SJSA1 (cell line): ENCODE results near the gene GRIA3. TPM values are rescaled to one million over a fixed set of nuclear protein-coding genes. Genes with fewer than 3 reads are reported as not detected.

Source experiments
- DNase-seq, 2 experiments: peaks; one replicate each; pipeline ENCODE4 v3.0.0-alpha.2; 2015 to 2020; ENCODE audit warnings: low spot score in 2 of 2, low read depth in 1 of 2
- H3K27ac ChIP-seq: fragments of 250-450 bp; sonication (Bioruptor Pico); 2 replicates; pipeline ENCODE4 v1.5.1; 2020; ENCODE audit warnings: mild to moderate bottlenecking, moderate library complexity
- H3K27me3 ChIP-seq: fragments of 250-450 bp; sonication (Bioruptor Pico); replicated peaks from 2 replicates; pipeline ENCODE4 v1.5.1; 2020; ENCODE audit warnings: mild to moderate bottlenecking, moderate library complexity
- H3K36me3 ChIP-seq: fragments of 250-450 bp; sonication (Bioruptor Pico); 2 replicates; pipeline ENCODE4 v1.5.1; 2020; ENCODE audit warnings: mild to moderate bottlenecking
- H3K4me1 ChIP-seq: fragments of 250-450 bp; sonication (Bioruptor Pico); replicated peaks from 2 replicates; pipeline ENCODE4 v1.6.1; 2021; ENCODE audit warnings: mild to moderate bottlenecking
- H3K4me3 ChIP-seq: fragments of 250-450 bp; sonication (Bioruptor Pico); 2 replicates; pipeline ENCODE4 v1.5.1; 2020; ENCODE audit warnings: mild to moderate bottlenecking
- H3K9me3 ChIP-seq: fragments of 250-450 bp; sonication (Bioruptor Pico); replicated peaks from 2 replicates; pipeline ENCODE4 v1.5.1; 2020; ENCODE audit warnings: mild to moderate bottlenecking
- total RNA-seq: library from RNA; depleted of rRNA; stranded (reverse); fragments of >200 nt; shearing (Covaris generic); gene quantifications from 2 replicates; pipeline ENCODE4 v1.2.3, GENCODE V29; 2014

The GRIA3 gene
- total RNA-seq, 1 experiment from 2014 or later, result not detected

DNA sequence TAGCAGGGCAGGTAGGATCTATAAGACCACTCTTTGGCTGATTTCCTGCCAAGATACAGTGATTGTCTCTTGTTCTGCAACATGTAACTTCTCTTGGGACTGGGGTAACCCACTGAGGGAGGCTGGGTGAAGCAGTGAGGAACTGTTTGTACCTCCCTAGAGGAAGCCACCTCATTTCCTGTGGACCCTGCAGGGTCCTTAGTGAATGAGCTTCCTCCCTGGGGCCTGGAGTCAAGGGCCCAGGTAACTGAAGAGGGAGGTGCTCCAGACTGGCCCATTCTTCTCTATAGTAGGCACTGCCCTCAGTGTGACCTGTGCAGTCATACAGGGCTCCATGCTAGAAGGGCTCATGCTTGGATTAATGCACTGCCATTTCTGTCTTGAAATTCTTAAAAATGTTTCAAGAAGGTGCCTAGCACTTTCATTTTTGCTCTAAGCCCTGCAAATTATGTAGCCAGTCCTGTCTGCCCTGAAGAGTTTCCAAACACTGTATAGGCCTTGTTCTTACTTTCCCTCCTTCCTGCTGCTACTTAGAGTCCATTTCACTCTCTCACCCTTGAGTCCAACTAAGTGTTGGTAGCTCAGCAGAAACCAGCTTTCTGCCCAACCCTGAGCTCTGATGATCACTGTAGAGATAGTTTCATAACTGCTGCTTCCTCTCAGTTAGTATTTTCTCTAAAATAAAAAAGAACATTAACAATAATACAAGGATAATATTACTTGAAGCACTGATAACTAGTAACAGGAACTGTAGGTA, 8.5 kb upstream of the GRIA3 start:
- no peak overlapping the region for H3K4me3 ChIP-seq
- H3K36me3 ChIP-seq, result no peaks in the 10 kb centered on the region
- H3K4me1 ChIP-seq, result no peaks in the 10 kb centered on the region
- H3K27ac ChIP-seq, result no peak overlapping the region
- no peaks in the 10 kb centered on the region for H3K27me3 ChIP-seq
- no peak for DNase-seq
- H3K9me3 ChIP-seq, result no peaks in the 10 kb centered on the region

DNA sequence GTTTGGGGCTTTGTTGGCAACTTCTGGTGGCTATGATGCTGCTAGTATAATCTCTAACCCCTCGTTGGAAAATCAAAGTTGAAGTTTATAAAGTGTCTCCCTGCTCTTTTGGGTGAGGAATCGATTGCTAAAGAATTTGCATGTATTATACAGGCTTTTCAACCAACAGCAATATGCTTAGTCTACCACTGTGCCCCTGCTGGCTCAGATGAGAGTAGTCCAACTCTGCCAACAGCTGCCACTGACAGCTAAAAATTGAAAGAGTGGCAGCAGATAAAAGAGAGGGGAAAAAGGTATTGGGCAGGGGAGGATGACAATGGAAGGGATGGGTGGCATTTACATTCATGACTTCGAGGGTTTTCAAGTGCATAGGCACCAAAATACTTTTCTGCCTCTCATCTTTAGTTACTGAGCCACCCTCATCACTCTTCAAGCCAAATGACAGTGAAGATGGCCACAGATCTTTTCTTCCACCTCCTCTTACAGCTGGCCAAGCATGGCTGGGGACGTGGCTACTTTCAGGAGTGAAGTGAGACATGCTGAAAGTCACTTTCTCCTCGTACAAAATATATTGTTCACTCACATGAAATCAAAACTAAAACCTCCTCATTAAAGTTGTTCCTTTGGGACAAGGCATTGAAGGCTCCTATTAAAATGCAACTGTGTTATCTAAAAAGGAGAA, 2.7 kb upstream of the GRIA3 start:
- Histone ChIP-seq H3K27ac (no peak overlapping the region), H3K27me3 (no peaks in the 10 kb centered on the region), H3K36me3 (no peaks in the 10 kb centered on the region), H3K4me1 (no peaks in the 10 kb centered on the region), H3K4me3 (no peak overlapping the region), H3K9me3 (no peaks in the 10 kb centered on the region)
- no peak for DNase-seq

DNA sequence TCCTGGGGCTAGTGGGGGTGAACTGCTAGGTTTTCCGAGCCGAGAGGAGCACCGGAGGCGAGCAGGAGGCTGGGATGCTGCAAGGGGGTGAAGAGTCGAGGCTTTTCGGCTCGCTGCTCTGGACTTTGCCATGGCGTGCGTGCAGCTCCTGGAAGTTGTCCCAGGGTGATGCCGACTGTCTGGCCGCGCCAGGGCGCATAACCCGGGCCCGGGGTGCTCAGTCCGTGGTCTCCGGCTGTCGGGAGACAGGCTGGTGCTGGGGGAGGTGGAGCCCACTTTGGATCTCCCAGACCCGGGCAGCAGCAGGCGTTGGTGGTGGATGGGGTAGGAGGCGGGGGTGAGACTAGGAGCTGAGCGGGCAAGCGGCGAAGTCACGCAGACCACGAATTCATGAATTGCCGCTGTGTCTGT, 793 bp downstream of the GRIA3 start:
- DNase-seq, result no peak
- no peak overlapping the region for H3K4me3 ChIP-seq
- no peak overlapping the region for H3K27ac ChIP-seq

DNA sequence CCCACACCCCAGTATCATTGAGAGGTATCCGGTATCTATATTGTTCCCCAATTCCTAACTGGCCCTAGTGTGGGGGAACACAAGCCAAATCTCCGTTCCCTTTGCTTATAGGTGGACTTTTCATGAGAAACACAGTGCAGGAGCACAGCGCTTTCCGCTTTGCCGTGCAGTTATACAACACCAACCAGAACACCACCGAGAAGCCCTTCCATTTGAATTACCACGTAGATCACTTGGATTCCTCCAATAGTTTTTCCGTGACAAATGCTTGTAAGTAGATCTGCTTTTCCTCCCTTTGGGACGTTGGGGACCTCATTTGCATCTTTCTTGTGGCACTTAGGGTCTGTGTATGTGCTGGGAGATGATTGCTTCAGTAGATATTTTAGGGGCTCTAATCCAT, 1.6 kb downstream of the GRIA3 start:
- H3K4me3 ChIP-seq, result no peak overlapping the region
- no peaks in the 10 kb centered on the region for H3K9me3 ChIP-seq
- no peak for DNase-seq
- no peaks in the 10 kb centered on the region for H3K36me3 ChIP-seq
- no peaks in the 10 kb centered on the region for H3K4me1 ChIP-seq
- no peak overlapping the region for H3K27ac ChIP-seq
- no peaks in the 10 kb centered on the region for H3K27me3 ChIP-seq

More for the DNA sequence above, 793 bp downstream of the GRIA3 start:
- Histone ChIP-seq H3K36me3 (no peaks in the 10 kb centered on the region), H3K9me3 (no peaks in the 10 kb centered on the region), H3K4me1 (no peaks in the 10 kb centered on the region), H3K27me3 (no peaks in the 10 kb centered on the region)

DNA sequence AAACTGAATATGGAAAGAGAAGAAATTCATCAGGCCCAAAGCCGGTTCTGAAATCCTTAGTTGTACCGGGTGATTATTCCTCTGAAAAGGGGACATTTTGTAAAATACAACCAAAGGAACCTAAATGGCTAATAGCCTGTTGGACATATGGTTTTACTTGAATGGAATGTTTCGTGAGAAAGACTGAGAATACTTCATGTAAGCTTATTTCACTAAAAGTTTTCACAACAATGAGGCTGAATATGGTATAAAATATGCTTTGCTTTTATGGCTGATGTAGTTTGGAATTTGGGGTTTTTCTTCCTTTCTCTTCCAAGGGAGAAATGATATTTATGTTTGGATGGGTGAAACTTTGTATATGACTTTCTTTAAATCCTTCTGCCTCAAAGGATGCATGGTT, 2.7 kb downstream of the GRIA3 start:
- H3K36me3 ChIP-seq, result no peaks in the 10 kb centered on the region
- H3K27me3 ChIP-seq, result no peaks in the 10 kb centered on the region
- no peak overlapping the region for H3K27ac ChIP-seq
- H3K9me3 ChIP-seq, result no peaks in the 10 kb centered on the region
- DNase-seq, result no peak
- H3K4me1 ChIP-seq, result no peaks in the 10 kb centered on the region
- H3K4me3 ChIP-seq, result no peak overlapping the region

DNA sequence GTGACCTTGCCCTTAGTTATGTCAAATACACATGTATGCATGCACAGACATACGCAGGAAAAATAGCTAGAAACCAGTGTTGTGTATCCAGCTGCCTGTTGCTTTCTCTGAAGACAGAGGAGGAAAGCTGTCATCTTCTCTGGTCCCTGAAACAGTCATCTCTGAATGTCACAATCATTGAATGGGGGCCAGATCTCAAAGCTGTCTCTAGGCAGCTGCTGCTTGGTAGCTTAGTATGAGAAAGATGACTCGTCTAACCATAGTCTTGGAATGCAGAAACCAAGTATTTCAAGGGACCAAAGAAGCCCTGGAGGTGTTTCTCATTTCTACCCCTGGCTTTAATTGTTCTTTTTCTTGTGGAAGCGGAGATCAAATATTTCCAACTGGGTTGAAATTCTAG, 4.0 kb downstream of the GRIA3 start:
- DNase-seq, result no peak
- H3K36me3 ChIP-seq, result no peaks in the 10 kb centered on the region
- no peak overlapping the region for H3K4me3 ChIP-seq
- no peak overlapping the region for H3K27ac ChIP-seq
- H3K9me3 ChIP-seq, result no peaks in the 10 kb centered on the region
- H3K4me1 ChIP-seq, result no peaks in the 10 kb centered on the region
- H3K27me3 ChIP-seq, result no peaks in the 10 kb centered on the region

DNA sequence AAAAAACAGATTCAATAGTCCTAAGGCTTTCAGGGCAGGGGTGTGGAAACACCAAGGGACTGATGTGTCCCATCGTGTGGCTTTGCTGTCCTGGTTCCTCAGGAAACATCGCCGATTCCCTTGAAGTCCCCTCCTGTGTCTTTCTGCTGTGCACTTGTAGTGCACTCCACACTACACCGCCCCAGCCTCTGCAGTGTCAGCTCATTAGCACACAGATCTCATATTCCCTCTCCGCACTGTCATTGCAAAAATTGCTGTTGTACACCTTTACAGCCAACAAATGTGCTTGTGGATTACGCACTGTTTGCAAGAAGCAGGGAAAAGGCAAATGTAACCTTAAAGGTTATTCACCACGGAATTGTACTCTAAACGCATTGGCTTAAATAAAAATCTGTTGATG, 5.3 kb downstream of the GRIA3 start:
- Histone ChIP-seq H3K9me3 (no peaks in the 10 kb centered on the region), H3K27me3 (no peaks in the 10 kb centered on the region), H3K27ac (no peak overlapping the region), H3K36me3 (no peaks in the 10 kb centered on the region), H3K4me3 (no peak overlapping the region), H3K4me1 (no peaks in the 10 kb centered on the region)
- DNase-seq, result no peak

DNA sequence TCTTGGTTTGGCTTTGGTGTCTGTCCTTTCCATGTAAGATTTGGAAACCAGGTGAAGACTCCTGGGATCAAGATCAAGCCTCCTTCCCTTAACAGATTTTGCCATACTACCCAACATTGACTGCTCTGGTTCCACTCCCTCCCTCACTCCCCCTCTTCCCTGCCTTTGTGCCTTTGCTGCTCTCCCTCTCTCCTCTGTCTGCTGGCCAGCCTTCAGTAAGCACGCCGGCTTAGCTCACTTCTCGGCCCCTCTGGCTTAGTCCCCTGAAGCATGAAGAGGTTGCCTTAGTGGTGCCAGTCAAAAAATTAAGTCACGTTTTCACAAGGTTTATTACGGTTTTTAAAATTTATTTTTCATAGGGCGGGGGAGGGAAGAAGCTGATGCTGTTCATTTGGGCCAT, 6.0 kb downstream of the GRIA3 start:
- H3K36me3 ChIP-seq, result no peaks in the 10 kb centered on the region
- H3K4me3 ChIP-seq, result no peak overlapping the region
- H3K4me1 ChIP-seq, result no peaks in the 10 kb centered on the region
- no peak for DNase-seq
- H3K9me3 ChIP-seq, result no peaks in the 10 kb centered on the region
- H3K27me3 ChIP-seq, result no peaks in the 10 kb centered on the region
- no peak overlapping the region for H3K27ac ChIP-seq

DNA sequence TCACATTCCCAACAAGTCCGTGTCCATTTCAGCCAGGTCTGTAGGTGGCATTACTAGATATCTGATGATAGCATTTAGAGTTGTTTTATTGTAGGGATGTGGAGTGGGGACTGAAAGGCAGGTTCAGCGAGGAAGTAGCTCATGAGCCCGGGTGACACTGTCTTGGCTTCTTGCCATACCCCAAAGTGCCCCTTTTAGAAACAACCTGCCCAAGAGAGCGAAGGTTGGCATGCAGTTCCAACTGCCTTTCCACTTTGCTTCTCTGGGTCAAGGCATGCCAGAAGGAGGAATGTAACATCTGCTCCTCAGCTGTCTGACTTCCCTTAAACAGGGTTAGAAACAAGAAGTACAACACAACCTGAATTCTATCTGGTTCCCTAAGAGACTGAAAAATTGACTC, 9.0 kb downstream of the GRIA3 start:
- Histone ChIP-seq H3K4me1 (no peaks in the 10 kb centered on the region), H3K4me3 (no peak overlapping the region), H3K27ac (no peak overlapping the region), H3K27me3 (no peaks in the 10 kb centered on the region), H3K36me3 (no peaks in the 10 kb centered on the region), H3K9me3 (no peaks in the 10 kb centered on the region)
- DNase-seq, result no peak

DNA sequence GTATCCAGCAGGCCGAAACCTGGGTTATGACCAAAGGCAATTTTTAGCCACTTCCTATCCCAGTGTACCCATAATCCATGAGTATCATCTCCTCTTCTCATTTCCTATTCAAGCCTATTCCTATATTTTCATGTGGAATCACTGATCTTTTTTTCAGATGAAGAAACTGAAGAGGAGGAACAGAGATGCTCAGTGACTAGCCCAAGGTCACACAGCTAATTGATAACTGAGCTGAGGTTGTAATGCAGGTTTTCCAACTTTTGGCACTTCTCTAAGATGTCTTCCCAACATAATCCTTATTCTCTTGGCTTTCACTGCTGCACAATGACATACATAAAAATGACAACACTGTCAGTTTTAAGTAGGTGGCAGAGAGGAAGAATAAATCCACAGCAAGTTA, 15.3 kb downstream of the GRIA3 start:
- no peak overlapping the region for H3K4me3 ChIP-seq
- DNase-seq, result no peak

DNA sequence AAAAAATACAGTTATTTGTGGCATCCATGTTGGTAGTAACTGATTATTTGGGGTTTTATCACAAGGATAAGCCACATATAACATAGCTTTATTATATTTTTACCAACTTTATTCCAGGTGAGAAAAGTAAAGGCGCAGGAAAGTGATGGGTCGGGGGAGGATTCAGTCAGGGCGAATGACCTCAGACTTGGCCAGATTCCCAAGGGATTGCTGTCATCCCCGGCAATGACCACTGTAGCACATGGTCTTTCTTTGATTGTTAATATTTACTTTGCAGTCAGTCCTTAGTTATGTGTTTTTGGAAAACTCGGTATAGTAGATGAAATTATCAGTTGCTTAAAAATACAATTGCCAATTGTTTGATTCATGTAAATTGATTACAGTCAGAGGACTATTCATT, 17.6 kb downstream of the GRIA3 start:
- Histone ChIP-seq H3K4me1 (no peaks in the 10 kb centered on the region), H3K27me3 (no peaks in the 10 kb centered on the region), H3K9me3 (no peaks in the 10 kb centered on the region), H3K4me3 (no peak overlapping the region), H3K27ac (no peak overlapping the region), H3K36me3 (no peaks in the 10 kb centered on the region)
- no peak for DNase-seq

More for the DNA sequence above, 15.3 kb downstream of the GRIA3 start:
- Histone ChIP-seq H3K4me1 (no peaks in the 10 kb centered on the region), H3K9me3 (no peaks in the 10 kb centered on the region), H3K36me3 (no peaks in the 10 kb centered on the region), H3K27me3 (no peaks in the 10 kb centered on the region), H3K27ac (no peak overlapping the region)

DNA sequence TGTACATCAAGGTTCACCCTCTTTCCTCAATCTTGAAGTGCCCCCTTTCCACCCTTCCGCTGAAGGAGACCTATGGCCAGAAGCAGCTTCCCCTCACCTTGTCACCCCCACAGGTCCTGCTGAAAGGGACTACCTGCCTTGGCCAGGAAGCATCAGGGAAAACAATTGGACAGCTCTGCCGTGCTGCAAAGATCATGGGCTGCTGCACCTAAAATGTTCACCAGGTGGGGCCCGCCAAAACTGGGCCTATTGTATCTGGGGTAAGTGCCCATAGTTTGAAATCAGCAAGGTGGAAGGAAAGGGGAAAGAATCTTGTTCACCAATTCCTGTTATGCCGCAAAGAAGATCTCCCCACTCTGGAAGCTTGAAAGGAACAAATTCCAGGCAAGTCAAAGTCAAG, 18.4 kb downstream of the GRIA3 start:
- DNase-seq, result no peak
- no peaks in the 10 kb centered on the region for H3K9me3 ChIP-seq
- H3K4me1 ChIP-seq, result no peaks in the 10 kb centered on the region
- no peaks in the 10 kb centered on the region for H3K27me3 ChIP-seq
- no peak overlapping the region for H3K4me3 ChIP-seq
- no peak overlapping the region for H3K27ac ChIP-seq
- H3K36me3 ChIP-seq, result no peaks in the 10 kb centered on the region

DNA sequence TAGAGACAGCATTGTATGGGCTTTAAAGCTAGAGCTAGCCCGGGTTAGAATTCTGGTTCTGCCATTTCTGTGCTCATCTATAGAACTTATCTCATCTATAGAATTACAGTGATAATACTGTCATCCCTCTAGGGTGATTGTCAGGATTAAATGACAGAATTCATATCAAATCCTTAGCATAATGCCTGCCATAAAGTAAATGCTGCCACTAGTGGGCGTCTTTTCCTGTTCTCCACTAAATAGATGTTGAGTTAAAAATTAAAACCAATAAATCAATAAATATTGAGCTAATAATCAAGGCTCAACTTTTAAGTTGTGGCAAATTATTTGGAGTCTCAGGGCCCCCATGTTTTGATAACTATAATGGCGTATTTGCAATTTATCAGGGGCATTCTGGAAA, 19.7 kb downstream of the GRIA3 start:
- Histone ChIP-seq H3K4me1 (no peaks in the 10 kb centered on the region), H3K27ac (no peak overlapping the region), H3K36me3 (no peaks in the 10 kb centered on the region), H3K27me3 (no peaks in the 10 kb centered on the region), H3K4me3 (no peak overlapping the region), H3K9me3 (no peaks in the 10 kb centered on the region)
- DNase-seq, result no peak

DNA sequence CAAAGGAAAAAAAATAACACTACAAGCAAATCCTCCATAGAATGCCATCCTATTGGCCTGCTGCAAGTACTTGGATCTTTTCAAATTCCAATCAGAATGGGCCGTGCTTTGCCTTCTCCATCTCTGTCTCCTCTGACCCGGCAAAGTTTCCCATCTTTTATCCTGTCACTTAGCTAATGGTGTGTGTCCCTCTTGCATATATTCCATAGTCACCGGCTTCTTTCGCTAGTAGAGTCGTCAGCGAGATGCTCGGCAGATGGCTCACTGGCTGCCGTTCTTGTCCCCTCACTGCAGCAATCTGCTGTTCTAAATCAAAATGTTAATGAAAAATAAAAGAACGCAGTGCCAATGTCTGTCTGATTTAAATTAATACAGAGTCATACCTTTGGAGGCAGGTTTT, 22.1 kb downstream of the GRIA3 start:
- no peaks in the 10 kb centered on the region for H3K4me1 ChIP-seq

More for the DNA sequence above, 22.1 kb downstream of the GRIA3 start:
- no peaks in the 10 kb centered on the region for H3K9me3 ChIP-seq
- DNase-seq, result no peak
- H3K36me3 ChIP-seq, result no peaks in the 10 kb centered on the region
- H3K27me3 ChIP-seq, result no peaks in the 10 kb centered on the region
- H3K4me3 ChIP-seq, result no peak overlapping the region
- no peak overlapping the region for H3K27ac ChIP-seq
